Measurements from ENCODE around the gene AFG1L.

Gene AFG1L

DNA sequence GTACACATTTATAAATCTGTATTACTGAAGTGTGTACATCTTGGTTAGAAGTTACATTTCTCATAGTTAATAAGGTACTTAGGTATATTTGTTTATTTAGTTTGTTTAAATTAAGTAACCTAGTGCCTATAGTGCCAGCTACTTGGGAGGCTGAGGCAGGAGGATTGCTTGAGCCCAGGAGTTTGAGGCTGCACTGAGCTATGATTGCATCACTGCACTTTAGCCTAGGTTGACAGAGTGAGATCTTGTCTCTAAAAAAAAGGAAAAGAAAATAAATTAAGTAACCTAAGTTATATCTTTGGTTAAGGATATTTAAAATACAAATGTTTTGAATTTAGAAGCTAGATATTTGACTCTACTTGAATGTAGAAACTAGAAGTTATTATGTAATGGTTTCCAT, 9.5 kb upstream of the AFG1L start:
- Histone ChIP-seq H4K20me1 (ENCODE audit: insufficient read depth, low read length) (no peaks in the 10 kb centered on the region), H3K9me3 (ENCODE audit: low read length) (no peaks in the 10 kb centered on the region), H3K9me2 (ENCODE audit: low read depth, low read length) (no peaks in the 10 kb centered on the region), H3K36me3 (ENCODE audit: insufficient read depth, low read length) (no peaks in the 10 kb centered on the region), H3K27ac (ENCODE audit: low read depth, low read length, poor library complexity, severe bottlenecking) (no peak overlapping the region), H3K4me3 (ENCODE audit: low read depth, low read length, poor library complexity, severe bottlenecking) (no peak overlapping the region), H3K4me1 (ENCODE audit: insufficient read depth, low read length, severe bottlenecking) (no peaks in the 10 kb centered on the region), H3K4me2 (ENCODE audit: low read length) (no peak overlapping the region), H3F3A (ENCODE audit: insufficient read depth, low read length) (no peaks in the 10 kb centered on the region), H3K27me3 (ENCODE audit: insufficient read depth, low read length) (no peaks in the 10 kb centered on the region), H3K9ac (ENCODE audit: low read length) (no peak overlapping the region), H3K79me2 (ENCODE audit: insufficient read depth, low read length) (no peaks in the 10 kb centered on the region), H2AFZ (ENCODE audit: low read length) (no peak overlapping the region)
- TF ChIP-seq, protein P1, sequence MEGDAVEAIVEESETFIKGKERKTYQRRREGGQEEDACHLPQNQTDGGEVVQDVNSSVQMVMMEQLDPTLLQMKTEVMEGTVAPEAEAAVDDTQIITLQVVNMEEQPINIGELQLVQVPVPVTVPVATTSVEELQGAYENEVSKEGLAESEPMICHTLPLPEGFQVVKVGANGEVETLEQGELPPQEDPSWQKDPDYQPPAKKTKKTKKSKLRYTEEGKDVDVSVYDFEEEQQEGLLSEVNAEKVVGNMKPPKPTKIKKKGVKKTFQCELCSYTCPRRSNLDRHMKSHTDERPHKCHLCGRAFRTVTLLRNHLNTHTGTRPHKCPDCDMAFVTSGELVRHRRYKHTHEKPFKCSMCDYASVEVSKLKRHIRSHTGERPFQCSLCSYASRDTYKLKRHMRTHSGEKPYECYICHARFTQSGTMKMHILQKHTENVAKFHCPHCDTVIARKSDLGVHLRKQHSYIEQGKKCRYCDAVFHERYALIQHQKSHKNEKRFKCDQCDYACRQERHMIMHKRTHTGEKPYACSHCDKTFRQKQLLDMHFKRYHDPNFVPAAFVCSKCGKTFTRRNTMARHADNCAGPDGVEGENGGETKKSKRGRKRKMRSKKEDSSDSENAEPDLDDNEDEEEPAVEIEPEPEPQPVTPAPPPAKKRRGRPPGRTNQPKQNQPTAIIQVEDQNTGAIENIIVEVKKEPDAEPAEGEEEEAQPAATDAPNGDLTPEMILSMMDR (IDR thresholded peaks at IDR 0.05; ENCODE audit: low read length) = no peak
- TF ChIP-seq EZH2 (IDR thresholded peaks at IDR 0.05; ENCODE audit: borderline replicate concordance, low read length) = no peak

DNA sequence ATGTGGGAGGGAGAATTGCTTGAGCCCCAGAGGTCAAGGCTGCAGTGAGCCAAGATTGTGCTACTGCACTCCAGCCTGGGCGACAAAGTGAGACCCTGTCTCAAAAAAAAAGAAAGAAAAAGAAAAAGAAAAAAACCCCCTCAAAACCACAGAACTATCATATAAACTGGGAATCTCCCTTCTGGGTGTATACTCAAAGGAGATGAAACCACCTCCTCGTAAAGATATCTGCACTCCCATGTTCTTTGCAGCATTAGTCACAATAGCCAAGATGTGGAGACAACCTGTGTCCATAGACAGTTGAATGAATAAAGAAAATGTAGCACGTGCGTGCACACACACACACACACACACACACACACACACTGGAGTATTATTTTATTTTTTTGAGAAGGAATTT, 8.5 kb upstream of the AFG1L start:
- Histone ChIP-seq H3K79me2 (ENCODE audit: insufficient read depth, low read length) (no peaks in the 10 kb centered on the region), H3F3A (ENCODE audit: insufficient read depth, low read length) (no peaks in the 10 kb centered on the region), H3K4me1 (ENCODE audit: insufficient read depth, low read length, severe bottlenecking) (no peaks in the 10 kb centered on the region), H2AFZ (ENCODE audit: low read length) (no peak overlapping the region), H3K4me2 (ENCODE audit: low read length) (no peak overlapping the region), H3K27me3 (ENCODE audit: insufficient read depth, low read length) (no peaks in the 10 kb centered on the region), H3K9me2 (ENCODE audit: low read depth, low read length) (no peaks in the 10 kb centered on the region), H3K9me3 (ENCODE audit: low read length) (no peaks in the 10 kb centered on the region), H3K4me3 (ENCODE audit: low read depth, low read length, poor library complexity, severe bottlenecking) (no peak overlapping the region), H4K20me1 (ENCODE audit: insufficient read depth, low read length) (no peaks in the 10 kb centered on the region), H3K27ac (ENCODE audit: low read depth, low read length, poor library complexity, severe bottlenecking) (no peak overlapping the region), H3K36me3 (ENCODE audit: insufficient read depth, low read length) (no peaks in the 10 kb centered on the region), H3K9ac (ENCODE audit: low read length) (no peak overlapping the region)
- TF ChIP-seq EZH2 (IDR thresholded peaks at IDR 0.05; ENCODE audit: borderline replicate concordance, low read length) = no peak

DNA sequence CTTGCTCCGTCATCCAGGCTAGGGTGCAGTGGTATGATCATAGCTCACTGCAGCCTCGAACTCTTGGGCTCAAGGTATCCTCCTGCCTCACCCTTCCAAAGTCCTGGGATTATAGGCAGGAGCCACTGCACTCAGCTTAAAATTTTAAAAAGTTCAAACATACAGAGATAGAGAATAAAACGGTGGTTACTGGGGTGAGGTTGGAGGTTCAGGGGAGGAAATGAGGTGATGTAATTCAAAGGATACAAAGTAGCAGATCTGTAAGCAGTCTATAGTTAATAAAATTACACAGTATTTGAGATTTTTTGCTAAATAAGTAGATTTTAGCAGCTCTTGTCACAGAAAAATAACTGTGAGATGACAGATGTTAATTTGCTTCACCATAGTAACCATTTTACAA, 7.5 kb upstream of the AFG1L start:
- H2AFZ ChIP-seq (ENCODE audit: low read length) = no peak overlapping the region
- H3K27ac ChIP-seq (ENCODE audit: low read depth, low read length, poor library complexity, severe bottlenecking) = no peak overlapping the region
- no peaks in the 10 kb centered on the region for H4K20me1 ChIP-seq (ENCODE audit: insufficient read depth, low read length)
- TF ChIP-seq, protein P1 (IDR thresholded peaks at IDR 0.05; ENCODE audit: low read length) = no peak
- no peak for TF ChIP-seq EZH2 (IDR thresholded peaks at IDR 0.05; ENCODE audit: borderline replicate concordance, low read length)
- no peak overlapping the region for H3K4me2 ChIP-seq (ENCODE audit: low read length)
- H3K4me1 ChIP-seq (ENCODE audit: insufficient read depth, low read length, severe bottlenecking) = no peaks in the 10 kb centered on the region
- no peaks in the 10 kb centered on the region for H3K79me2 ChIP-seq (ENCODE audit: insufficient read depth, low read length)
- H3K9me2 ChIP-seq (ENCODE audit: low read depth, low read length) = no peaks in the 10 kb centered on the region
- H3K9me3 ChIP-seq (ENCODE audit: low read length) = no peaks in the 10 kb centered on the region
- H3K4me3 ChIP-seq (ENCODE audit: low read depth, low read length, poor library complexity, severe bottlenecking) = no peak overlapping the region
- H3K36me3 ChIP-seq (ENCODE audit: insufficient read depth, low read length) = no peaks in the 10 kb centered on the region
- no peaks in the 10 kb centered on the region for H3K27me3 ChIP-seq (ENCODE audit: insufficient read depth, low read length)
- 0 out of 2 replicates have a peak, but pooled peaks cover 2% of the 10 kb centered on the region for H3F3A ChIP-seq (ENCODE audit: insufficient read depth, low read length)
- no peak overlapping the region for H3K9ac ChIP-seq (ENCODE audit: low read length)

DNA sequence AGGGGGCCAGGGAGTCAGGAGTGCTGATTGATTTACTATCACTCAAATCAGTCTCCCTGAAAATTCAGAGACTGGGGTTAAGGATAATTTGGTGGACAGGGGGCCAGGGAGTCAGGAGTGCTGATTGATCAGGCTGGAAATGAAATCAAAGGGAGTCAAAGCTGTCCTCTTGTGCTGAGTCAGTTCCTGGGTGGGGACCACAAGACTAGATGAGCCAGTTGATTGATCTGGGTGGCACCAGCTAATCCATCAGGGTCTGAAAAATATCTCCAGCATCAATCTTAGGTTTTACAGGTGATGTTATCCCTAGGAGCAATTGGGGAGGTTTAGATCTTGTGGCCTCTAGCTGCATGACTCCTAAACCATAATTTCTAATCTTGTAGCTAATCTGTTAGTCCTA, 6.1 kb upstream of the AFG1L start:
- Histone ChIP-seq H3K36me3 (ENCODE audit: insufficient read depth, low read length) (no peaks in the 10 kb centered on the region), H3K4me1 (ENCODE audit: insufficient read depth, low read length, severe bottlenecking) (no peaks in the 10 kb centered on the region), H3K9ac (ENCODE audit: low read length) (no peak overlapping the region), H2AFZ (ENCODE audit: low read length) (no peak overlapping the region), H3K4me3 (ENCODE audit: low read depth, low read length, poor library complexity, severe bottlenecking) (no peak overlapping the region), H3K27me3 (ENCODE audit: insufficient read depth, low read length) (no peaks in the 10 kb centered on the region), H4K20me1 (ENCODE audit: insufficient read depth, low read length) (no peaks in the 10 kb centered on the region), H3K79me2 (ENCODE audit: insufficient read depth, low read length) (no peaks in the 10 kb centered on the region), H3K4me2 (ENCODE audit: low read length) (no peak overlapping the region), H3K27ac (ENCODE audit: low read depth, low read length, poor library complexity, severe bottlenecking) (no peak overlapping the region), H3K9me2 (ENCODE audit: low read depth, low read length) (no peaks in the 10 kb centered on the region), H3K9me3 (ENCODE audit: low read length) (no peaks in the 10 kb centered on the region), H3F3A (ENCODE audit: insufficient read depth, low read length) (0 out of 2 replicates have a peak, but pooled peaks cover 4% of the 10 kb centered on the region)
- TF ChIP-seq, protein P1 (IDR thresholded peaks at IDR 0.05; ENCODE audit: low read length) = no peak
- no peak for TF ChIP-seq EZH2 (IDR thresholded peaks at IDR 0.05; ENCODE audit: borderline replicate concordance, low read length)

Measured in OCI-LY1 (cell line).